ENCODE results near the gene GRIN3B.

- TF ChIP-seq, protein P1, sequence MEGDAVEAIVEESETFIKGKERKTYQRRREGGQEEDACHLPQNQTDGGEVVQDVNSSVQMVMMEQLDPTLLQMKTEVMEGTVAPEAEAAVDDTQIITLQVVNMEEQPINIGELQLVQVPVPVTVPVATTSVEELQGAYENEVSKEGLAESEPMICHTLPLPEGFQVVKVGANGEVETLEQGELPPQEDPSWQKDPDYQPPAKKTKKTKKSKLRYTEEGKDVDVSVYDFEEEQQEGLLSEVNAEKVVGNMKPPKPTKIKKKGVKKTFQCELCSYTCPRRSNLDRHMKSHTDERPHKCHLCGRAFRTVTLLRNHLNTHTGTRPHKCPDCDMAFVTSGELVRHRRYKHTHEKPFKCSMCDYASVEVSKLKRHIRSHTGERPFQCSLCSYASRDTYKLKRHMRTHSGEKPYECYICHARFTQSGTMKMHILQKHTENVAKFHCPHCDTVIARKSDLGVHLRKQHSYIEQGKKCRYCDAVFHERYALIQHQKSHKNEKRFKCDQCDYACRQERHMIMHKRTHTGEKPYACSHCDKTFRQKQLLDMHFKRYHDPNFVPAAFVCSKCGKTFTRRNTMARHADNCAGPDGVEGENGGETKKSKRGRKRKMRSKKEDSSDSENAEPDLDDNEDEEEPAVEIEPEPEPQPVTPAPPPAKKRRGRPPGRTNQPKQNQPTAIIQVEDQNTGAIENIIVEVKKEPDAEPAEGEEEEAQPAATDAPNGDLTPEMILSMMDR (IDR thresholded peaks at IDR 0.05): no peak
- TF ChIP-seq HDAC2 (IDR thresholded peaks at IDR 0.05) (no peak), GATA3 (IDR thresholded peaks at IDR 0.05; ENCODE audit: borderline replicate concordance) (no peak), CEBPB (IDR thresholded peaks at IDR 0.05) (no peak), RNF2 (IDR thresholded peaks at IDR 0.05; ENCODE audit: borderline replicate concordance, low read depth) (no peak), BHLHE40 (IDR thresholded peaks at IDR 0.05; ENCODE audit: low read depth, low read length) (no peak), SMC3 (IDR thresholded peaks at IDR 0.05) (no peak), MAX (IDR thresholded peaks at IDR 0.05) (peak; percentile 43; the same call in 1 of the 2 replicates), MAZ (IDR thresholded peaks at IDR 0.05; ENCODE audit: borderline replicate concordance, low read depth, low read length) (no peak), NR3C1 (IDR thresholded peaks at IDR 0.05) (no peak), POLR2A (IDR thresholded peaks at IDR 0.05; ENCODE audit: low read length) (no peak), EP300 (IDR thresholded peaks at IDR 0.05) (no peak), MAFK (IDR thresholded peaks at IDR 0.05; ENCODE audit: partially characterized antibody) (no peak)
- TF ChIP-seq, protein P2, sequence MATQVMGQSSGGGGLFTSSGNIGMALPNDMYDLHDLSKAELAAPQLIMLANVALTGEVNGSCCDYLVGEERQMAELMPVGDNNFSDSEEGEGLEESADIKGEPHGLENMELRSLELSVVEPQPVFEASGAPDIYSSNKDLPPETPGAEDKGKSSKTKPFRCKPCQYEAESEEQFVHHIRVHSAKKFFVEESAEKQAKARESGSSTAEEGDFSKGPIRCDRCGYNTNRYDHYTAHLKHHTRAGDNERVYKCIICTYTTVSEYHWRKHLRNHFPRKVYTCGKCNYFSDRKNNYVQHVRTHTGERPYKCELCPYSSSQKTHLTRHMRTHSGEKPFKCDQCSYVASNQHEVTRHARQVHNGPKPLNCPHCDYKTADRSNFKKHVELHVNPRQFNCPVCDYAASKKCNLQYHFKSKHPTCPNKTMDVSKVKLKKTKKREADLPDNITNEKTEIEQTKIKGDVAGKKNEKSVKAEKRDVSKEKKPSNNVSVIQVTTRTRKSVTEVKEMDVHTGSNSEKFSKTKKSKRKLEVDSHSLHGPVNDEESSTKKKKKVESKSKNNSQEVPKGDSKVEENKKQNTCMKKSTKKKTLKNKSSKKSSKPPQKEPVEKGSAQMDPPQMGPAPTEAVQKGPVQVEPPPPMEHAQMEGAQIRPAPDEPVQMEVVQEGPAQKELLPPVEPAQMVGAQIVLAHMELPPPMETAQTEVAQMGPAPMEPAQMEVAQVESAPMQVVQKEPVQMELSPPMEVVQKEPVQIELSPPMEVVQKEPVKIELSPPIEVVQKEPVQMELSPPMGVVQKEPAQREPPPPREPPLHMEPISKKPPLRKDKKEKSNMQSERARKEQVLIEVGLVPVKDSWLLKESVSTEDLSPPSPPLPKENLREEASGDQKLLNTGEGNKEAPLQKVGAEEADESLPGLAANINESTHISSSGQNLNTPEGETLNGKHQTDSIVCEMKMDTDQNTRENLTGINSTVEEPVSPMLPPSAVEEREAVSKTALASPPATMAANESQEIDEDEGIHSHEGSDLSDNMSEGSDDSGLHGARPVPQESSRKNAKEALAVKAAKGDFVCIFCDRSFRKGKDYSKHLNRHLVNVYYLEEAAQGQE (IDR thresholded peaks at IDR 0.05): no peak
Observed at GRCh38 chr19:996051-996838, 4.0 kb upstream of the GRIN3B start.

Measured in A549 (cell line).